ENCODE results near the gene SEMA5B.

SEMA5B gene

GRCh38 chr3:123024056-123024455 is 3.5 kb downstream of the SEMA5B start:
- DNase-seq (ENCODE audit: low spot score): no peak

GRCh38 chr3:123021996-123022510 is 5.5 kb downstream of the SEMA5B start:
- DNase-seq (ENCODE audit: low spot score): no peak

DNA sequence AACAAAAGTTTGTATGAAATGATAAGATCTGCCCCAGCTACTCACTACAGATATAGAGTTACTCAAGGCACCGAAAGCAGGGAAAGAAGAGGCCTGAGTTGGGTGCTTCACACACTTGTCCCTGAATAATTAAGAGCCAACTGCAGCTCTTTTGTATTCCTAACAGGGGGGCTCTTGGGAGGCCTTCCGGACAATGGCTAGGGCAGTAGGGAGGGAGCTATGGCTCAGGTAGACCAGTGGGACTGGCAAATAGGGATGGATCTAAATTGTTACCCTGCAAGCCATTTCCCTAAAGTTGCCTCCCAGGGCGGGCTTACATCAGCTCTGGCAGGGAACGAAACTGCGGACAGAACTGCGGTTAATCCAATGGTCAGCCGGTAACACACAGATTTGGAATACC is 6.2 kb downstream of the SEMA5B start:
- DNase-seq (ENCODE audit: low spot score): no peak

DNA sequence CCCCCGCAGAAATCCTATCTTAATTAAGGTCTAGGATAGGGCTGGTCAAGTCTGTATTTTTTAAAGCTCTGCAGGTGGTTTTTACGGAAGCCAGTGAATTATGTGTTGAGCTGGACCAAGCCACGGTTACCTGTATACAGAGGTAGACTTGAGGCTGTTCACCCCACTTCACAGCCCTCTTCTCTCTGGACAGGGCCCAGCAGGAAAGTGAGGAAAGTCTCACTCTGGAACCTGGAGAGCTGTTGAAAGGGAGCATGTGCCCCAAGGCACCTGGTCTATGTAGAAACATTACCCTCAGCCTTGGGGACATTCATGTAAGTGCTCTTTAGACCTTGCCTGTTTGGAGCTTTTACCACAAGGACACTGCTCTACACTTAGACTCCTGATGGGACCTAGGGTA is 6.9 kb downstream of the SEMA5B start:
- no peak for DNase-seq (ENCODE audit: low spot score)

- no peak for DNase-seq (ENCODE audit: low spot score)
Observed at GRCh38 chr3:123019591-123019990, 8.0 kb downstream of the SEMA5B start.

- DNase-seq (ENCODE audit: low spot score): no peak
Observed at GRCh38 chr3:123019161-123019560, 8.4 kb downstream of the SEMA5B start.

DNA sequence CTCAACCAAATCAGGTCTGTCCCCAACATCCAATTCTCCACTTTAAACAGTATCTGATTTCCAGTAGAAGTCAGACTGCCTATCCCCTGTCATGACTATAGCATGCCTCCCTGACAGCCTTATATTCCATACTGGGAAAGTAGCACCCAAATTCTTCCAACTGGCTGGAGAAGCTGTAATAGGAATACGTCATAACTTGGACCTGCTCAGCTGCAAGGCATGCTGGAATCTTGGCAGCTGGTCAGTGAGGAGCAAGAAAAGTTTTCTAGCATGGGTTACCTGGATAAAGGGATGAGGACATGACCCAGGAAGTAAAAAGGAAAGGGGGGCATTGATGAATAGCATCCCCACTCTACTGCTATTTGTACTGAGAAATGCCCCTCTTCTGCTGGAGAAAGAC is 8.9 kb downstream of the SEMA5B start:
- DNase-seq (ENCODE audit: low spot score): no peak

DNA sequence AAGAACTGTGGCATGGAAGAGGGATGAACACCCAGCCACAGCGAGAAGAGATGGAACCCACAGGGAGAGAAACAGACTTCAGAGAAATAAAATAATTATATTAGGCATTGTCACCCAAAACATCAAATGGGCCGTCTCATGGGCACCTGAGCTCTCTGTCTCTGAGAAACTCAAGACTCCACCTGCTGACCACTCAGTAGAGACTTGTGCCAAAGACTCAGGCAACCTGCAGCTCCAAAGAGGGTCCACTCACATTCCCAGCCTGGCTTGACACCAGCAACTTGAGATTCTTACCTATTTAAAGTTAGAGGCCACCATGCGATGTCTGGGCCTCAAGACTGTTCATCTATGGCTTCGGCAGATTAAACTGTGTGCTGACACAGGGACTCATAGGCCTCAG is 12.0 kb downstream of the SEMA5B start:
- DNase-seq (ENCODE audit: low spot score): no peak

- no peak for DNase-seq (ENCODE audit: low spot score)
Observed at GRCh38 chr3:123013876-123014275, 13.7 kb downstream of the SEMA5B start.

DNA sequence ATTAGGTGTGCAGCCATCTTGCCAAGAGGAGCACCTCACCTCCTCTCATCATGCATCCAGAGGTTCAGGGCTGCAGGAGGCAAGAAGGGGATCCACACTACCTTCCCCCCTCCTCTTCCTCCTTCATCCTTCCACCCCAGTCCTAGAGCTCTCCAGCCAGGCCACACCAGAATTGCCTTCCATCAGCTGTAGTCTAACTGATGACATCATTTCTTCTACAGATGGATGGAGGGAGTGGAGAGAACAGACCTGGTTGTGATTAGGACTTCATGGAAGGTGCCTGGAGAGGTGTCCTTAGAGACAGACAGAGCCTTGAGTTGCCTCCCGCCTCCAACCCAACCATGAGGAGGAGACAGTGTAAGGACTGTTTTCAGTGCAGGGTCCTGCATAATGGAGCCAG is 14.9 kb downstream of the SEMA5B start:
- DNase-seq (ENCODE audit: low spot score): no peak

GRCh38 chr3:123011447-123011846 is 16.1 kb downstream of the SEMA5B start:
- no peak for DNase-seq (ENCODE audit: low spot score)

- no peak for DNase-seq (ENCODE audit: low spot score)
Observed at GRCh38 chr3:123008840-123009239, 18.7 kb downstream of the SEMA5B start.

- no peak for DNase-seq (ENCODE audit: low spot score)
Observed at GRCh38 chr3:123006609-123007008, 21.0 kb downstream of the SEMA5B start.

- DNase-seq (ENCODE audit: low spot score): no peak
Observed at GRCh38 chr3:123005291-123005690, 22.3 kb downstream of the SEMA5B start.

DNA sequence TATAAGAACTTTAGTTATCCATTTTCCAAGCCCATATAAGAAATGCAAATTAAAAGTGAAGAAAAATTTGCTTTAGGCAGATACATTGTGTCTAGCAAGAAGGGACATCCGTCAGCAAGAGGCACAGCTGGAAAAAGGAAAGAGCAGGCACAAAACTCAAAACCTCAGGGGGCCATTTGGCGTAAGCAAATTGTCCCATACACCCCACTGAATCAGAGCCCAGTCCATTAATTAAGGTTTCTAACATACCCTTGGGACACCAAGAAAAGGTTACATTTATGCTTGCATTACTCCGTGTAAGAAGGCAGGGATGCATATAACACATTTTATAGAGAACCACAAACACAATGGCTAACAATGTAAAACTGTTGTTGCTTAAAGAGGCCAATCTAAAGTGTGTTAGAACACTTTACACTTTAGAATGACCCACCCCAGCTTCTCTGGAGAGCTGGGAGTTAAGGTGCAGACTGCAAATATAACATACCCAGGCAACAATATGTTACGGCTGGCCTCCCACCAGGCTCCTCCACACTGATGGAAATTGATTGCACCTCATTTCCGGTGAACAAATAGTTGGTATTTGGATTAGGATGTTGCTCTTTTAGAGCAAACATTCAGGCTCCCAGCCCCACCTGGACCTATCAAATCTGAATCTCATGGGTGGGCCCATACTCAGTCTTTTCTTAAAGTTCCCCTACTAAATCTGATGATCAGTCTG is 23.2 kb downstream of the SEMA5B start:
- DNase-seq (ENCODE audit: low spot score): no peak

DNA sequence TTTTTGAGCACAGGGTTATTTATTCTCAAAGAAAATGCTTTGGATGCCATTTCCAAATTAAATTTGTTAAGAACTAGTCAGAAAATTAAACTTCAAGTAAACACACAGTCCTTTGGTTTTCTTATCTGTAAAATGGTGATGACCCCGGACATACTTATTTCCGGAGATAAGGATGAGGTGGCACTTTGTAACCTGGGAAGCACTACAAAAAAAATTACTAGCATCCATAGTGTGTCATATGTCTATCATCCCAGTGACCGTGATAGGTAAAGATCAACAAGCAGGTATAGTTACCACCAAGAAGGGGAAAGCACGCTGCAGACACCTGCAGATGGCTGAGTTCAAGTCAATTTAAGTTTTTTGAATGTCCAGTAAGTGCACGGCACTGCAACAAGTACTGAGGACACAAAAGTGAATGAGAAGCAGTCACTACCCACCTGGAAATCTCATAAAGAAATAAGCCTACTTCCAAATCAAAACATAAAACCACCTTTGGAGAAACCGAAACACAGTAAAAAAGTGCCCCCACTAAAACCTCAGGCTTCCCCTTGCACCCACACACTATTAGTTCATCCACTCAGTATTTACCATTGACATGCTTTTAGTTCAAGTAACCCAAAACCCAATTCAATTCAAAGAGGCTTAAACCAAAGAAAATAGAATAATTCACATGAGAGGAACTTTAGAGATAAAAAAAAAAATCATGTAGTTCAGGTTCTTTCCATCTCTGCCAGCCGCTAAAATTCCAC is 24.6 kb downstream of the SEMA5B start:
- DNase-seq (ENCODE audit: low spot score): no peak

DNA sequence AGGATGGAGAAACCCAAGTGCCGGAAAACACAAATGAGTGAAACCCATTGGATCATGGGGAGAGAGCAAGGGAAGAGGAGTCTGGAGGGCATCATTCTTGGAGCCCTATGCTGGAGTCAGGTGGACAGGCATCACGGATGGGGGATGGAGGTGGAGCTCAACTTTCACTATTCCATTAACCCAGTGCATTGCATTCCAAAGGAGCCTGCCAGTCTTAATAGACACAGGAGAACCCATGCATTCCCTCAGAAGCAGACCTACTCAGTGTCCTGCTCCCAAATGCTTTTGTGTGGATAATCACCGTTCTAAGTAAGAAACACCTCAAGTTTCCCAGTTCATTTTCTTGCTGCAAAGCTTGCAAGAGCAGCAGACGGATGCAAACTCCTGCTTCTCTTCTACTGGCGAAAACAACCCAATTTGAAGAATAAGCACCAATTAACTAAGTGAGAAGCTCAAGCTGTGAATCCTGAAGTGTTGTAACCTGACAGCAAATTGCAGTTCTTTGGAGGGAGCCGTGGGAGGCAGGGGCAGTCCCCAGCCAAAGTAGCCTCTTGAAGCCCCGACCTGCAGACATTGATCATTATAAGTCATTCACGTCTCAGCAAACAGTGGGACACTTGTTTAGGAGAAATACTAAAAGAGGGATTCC is 25.3 kb downstream of the SEMA5B start:
- no peak for DNase-seq (ENCODE audit: low spot score)

- no peak for DNase-seq (ENCODE audit: low spot score)
Observed at GRCh38 chr3:122998856-122999255, 28.7 kb downstream of the SEMA5B start.

DNA sequence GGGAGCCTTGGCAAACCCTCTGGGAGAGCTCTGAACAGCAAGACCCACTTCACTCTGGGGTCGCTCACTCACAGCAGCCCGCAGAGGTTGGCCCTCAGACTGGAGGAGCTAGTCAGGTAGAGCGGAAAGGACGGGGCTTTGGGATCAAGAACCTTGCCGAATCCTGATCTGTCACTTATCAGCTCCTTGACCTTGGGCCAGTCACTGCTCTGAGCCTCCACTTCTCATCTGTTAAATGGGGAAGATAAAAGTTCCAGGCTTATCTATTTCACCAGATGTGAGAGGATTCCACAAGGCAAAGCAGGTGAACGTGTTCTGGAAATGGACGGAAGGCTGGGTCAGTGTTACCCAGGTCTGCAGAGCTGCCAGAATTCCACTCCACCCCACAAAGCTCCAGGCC is 29.4 kb downstream of the SEMA5B start:
- no peak for DNase-seq (ENCODE audit: low spot score)

GRCh38 chr3:122996038-122996580 is 31.5 kb downstream of the SEMA5B start:
- DNase-seq (ENCODE audit: low spot score): no peak

DNA sequence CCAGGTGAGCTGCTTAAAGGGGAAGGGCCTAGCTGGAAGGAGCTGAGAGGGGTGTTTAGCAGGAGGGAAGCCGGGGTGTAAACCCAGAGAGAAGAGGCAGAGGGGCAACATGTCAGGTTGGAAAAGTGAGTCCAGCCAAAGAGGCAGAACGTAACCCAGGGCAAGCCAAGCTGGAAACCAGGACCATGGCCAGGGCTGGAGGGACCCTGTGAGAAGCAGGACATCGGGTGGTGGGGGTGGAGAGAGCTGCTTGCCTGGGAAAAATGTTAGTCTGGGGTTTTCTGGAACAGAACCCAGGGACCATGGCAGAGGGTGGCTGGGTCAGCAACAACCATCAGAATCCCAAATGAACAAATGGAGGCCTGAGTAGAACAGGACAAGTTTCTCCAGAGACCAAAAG is 32.6 kb downstream of the SEMA5B start:
- no peak for DNase-seq (ENCODE audit: low spot score)

DNA sequence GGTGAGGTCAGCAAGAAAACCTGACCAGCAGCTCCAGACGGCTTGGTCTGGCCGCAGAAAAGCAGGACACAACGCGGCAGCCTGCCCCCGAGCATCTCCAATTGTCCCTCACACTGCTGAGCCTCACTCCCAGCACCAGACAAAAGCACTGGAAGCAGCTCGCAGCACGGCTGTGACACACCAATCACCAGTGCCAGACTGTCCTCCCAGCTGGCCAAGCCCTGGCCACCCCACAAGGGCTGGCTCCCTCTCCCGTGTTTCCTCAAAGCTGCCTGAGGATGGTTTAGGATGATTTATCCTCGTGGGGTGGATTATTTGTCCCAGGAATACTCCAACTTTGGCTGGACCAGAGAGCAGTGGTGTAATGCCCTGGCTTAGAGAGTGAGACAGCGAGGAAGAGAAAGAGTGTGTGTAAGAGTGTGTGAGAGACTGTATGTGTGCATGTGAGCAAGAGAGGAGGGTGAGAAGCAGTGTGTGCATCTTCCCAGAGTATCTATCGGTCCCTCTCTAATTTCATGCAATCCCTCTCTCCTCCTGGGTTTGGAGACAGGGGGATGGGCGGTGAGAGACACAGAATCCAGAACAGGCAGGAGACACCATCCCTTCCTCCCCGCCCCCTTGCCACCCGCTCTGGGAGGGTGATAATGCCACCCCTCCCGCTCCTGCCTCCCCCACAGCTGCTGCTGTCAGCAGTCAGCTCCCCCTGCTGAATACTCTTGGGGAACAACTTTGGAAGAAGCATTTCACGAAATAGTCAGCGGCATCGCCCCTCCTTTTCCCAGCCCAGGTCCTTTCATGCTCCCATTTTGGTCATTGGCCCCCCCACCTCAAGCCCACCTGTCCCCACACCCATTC is 34.2 kb downstream of the SEMA5B start:
- no peak for DNase-seq (ENCODE audit: low spot score)

Measured in left forelimb (tissue), 1 donor.